OCI-LY3 (cell line): ENCODE measurements around the gene KDR.

Experiments
- H2AFZ ChIP-seq: fragments of 200-600, 300-600 bp; shearing (Covaris generic); 2 replicates; pipeline ENCODE4 v1.6.0; 2014; ENCODE audit warnings: antibody characterized with exemption, low read depth, low read length
- H3K27ac ChIP-seq: fragments of 200-600, 300-600 bp; sonication (generic); 2 replicates; pipeline ENCODE4 v1.5.1; 2014; ENCODE audit warnings: mild to moderate bottlenecking, low read length, moderate library complexity, mixed read lengths
- H3K27me3 ChIP-seq: fragments of 200-600, 300-600 bp; sonication (generic); 2 replicates; pipeline ENCODE4 v1.6.1; 2014; ENCODE audit warnings: low read depth, low read length, mixed read lengths
- H3K36me3 ChIP-seq: fragments of 200-600, 300-600 bp; sonication (generic); replicated peaks from 2 replicates; pipeline ENCODE3; 2014; ENCODE audit warnings: low read depth, low read length, mixed read lengths
- H3K4me1 ChIP-seq: fragments of 300-600, 200-600 bp; sonication (generic); 2 replicates; pipeline ENCODE4 v1.6.1; 2014; ENCODE audit warnings: low read length, mixed read lengths
- H3K4me2 ChIP-seq: fragments of 200-600, 300-600 bp; sonication (generic); 2 replicates; pipeline ENCODE4 v1.6.1; 2014; ENCODE audit warnings: low read length, mixed read lengths
- H3K4me3 ChIP-seq: fragments of 300-600, 200-600 bp; sonication (generic); 2 replicates; pipeline ENCODE4 v1.5.1; 2014; ENCODE audit warnings: antibody characterized with exemption, mild to moderate bottlenecking, low read length, moderate library complexity
- H3K79me2 ChIP-seq: fragments of 300-600, 200-600 bp; shearing (Covaris generic); 2 replicates; pipeline ENCODE4 v1.6.1; 2014; ENCODE audit warnings: mild to moderate bottlenecking, low read length, mixed read lengths
- H3K9ac ChIP-seq: fragments of 300-600, 200-600 bp; shearing (Covaris generic); 2 replicates; pipeline ENCODE4 v1.6.0; 2014; ENCODE audit warnings: mild to moderate bottlenecking, low read length, moderate library complexity
- H3K9me3 ChIP-seq: fragments of 200-600, 300-600 bp; shearing (Covaris generic); 2 replicates; pipeline ENCODE4 v1.6.1; 2014; ENCODE audit warnings: low read length, mixed read lengths; ENCODE audit not compliant: insufficient read depth
- H4K20me1 ChIP-seq: fragments of 200-600, 300-600 bp; sonication (generic); 2 replicates; pipeline ENCODE4 v1.6.1; 2016; ENCODE audit warnings: low read length, mixed read lengths; ENCODE audit not compliant: insufficient read depth
- EZH2phosphoT487 ChIP-seq: fragments of 200-600 bp; shearing (Covaris generic); IDR thresholded peaks from 2 replicates; pipeline ENCODE4 v1.6.1; 2018; ENCODE audit warnings: antibody characterized with exemption, mixed run types, low read depth
- TF ChIP-seq, protein P1 (sequence below): fragments of 200-600, 300-600 bp; sonication (generic); IDR thresholded peaks from 2 replicates; pipeline ENCODE4 v1.5.1; 2014; ENCODE audit warnings: antibody characterized with exemption, low read length, low read depth

Gene KDR

DNA sequence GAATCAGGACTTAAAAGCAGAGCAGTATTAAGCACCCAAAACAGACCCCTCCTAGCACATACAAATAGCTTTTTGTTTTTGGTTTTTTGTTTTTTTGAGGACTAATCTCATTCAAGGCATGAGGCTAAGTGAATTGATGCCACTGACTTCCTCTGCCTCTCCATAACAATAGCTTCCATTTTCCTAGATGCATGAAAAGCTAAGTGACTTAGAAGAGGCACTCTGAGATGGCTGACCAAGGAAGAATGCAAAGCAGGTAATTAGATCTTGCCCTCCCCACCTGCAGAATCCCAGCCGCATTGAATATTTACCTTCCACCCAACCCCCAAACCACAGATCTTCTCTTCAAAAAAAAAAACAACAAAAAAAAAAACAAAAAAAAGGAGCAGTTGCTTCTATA lies 7.4 kb upstream of the KDR start:
- Histone ChIP-seq H4K20me1 (no peaks in the 10 kb centered on the region), H2AFZ (no peak overlapping the region), H3K79me2 (no peaks in the 10 kb centered on the region), H3K27me3 (no peaks in the 10 kb centered on the region), H3K4me3 (no peak overlapping the region), H3K4me1 (no peaks in the 10 kb centered on the region), H3K4me2 (no peak overlapping the region), H3K27ac (no peak overlapping the region), H3K9me3 (no peaks in the 10 kb centered on the region), H3K9ac (no peak overlapping the region), H3K36me3 (no peaks in the 10 kb centered on the region)
- TF ChIP-seq, protein P1, sequence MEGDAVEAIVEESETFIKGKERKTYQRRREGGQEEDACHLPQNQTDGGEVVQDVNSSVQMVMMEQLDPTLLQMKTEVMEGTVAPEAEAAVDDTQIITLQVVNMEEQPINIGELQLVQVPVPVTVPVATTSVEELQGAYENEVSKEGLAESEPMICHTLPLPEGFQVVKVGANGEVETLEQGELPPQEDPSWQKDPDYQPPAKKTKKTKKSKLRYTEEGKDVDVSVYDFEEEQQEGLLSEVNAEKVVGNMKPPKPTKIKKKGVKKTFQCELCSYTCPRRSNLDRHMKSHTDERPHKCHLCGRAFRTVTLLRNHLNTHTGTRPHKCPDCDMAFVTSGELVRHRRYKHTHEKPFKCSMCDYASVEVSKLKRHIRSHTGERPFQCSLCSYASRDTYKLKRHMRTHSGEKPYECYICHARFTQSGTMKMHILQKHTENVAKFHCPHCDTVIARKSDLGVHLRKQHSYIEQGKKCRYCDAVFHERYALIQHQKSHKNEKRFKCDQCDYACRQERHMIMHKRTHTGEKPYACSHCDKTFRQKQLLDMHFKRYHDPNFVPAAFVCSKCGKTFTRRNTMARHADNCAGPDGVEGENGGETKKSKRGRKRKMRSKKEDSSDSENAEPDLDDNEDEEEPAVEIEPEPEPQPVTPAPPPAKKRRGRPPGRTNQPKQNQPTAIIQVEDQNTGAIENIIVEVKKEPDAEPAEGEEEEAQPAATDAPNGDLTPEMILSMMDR: no peak
- no peak for TF ChIP-seq EZH2phosphoT487

DNA sequence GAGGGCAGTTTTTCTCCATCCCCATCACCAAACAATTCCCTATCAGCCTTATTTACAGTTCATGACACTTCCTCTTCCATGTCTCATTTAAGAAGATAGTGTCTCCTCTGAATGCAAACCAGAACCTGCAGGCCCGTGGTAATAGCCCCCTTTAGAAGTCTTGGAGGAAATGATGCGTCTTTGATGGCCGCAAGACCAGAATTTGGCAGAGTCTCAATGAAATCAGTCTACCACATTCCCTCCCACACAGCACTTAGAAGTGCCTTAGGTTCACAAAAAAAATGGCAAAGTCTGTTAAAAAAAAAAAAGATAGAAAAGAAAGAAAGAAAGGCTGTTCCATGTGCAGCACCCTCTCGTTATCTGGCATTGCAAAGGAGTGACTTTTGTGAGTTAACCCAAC lies 2.1 kb upstream of the KDR start:
- Histone ChIP-seq H3K27ac (no peak overlapping the region), H2AFZ (no peak overlapping the region), H3K9me3 (no peaks in the 10 kb centered on the region), H3K36me3 (no peaks in the 10 kb centered on the region), H3K27me3 (no peaks in the 10 kb centered on the region), H3K9ac (no peak overlapping the region), H3K79me2 (no peaks in the 10 kb centered on the region), H4K20me1 (no peaks in the 10 kb centered on the region), H3K4me2 (no peak overlapping the region), H3K4me1 (no peaks in the 10 kb centered on the region), H3K4me3 (no peak overlapping the region)
- TF ChIP-seq, protein P1: no peak
- TF ChIP-seq EZH2phosphoT487: no peak

DNA sequence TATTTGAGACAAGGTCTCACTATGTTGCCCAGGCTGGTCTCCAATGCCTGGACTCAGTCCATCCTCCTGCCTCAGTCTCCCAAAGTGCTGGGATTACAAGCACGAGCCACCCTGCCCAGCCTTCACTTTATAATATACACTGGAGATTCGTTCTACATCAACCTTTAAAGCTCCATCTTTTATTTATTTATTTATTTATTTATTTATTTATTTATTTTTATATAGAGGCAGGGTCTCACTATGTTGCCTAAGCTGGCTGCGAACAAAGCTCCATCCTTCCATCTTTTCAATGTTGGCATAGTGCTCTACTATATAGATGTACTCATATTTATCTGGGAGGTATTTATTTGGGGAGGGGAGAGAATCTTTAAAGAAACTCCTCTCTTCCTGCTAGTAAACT lies 1.7 kb upstream of the KDR start:
- no peak overlapping the region for H3K4me2 ChIP-seq
- no peak overlapping the region for H3K27ac ChIP-seq
- no peak overlapping the region for H2AFZ ChIP-seq
- H3K4me3 ChIP-seq: no peak overlapping the region
- no peaks in the 10 kb centered on the region for H3K79me2 ChIP-seq
- no peaks in the 10 kb centered on the region for H3K36me3 ChIP-seq
- TF ChIP-seq, protein P1: no peak
- no peak for TF ChIP-seq EZH2phosphoT487
- H4K20me1 ChIP-seq: no peaks in the 10 kb centered on the region
- no peak overlapping the region for H3K9ac ChIP-seq
- H3K4me1 ChIP-seq: no peaks in the 10 kb centered on the region
- H3K27me3 ChIP-seq: no peaks in the 10 kb centered on the region
- no peaks in the 10 kb centered on the region for H3K9me3 ChIP-seq

DNA sequence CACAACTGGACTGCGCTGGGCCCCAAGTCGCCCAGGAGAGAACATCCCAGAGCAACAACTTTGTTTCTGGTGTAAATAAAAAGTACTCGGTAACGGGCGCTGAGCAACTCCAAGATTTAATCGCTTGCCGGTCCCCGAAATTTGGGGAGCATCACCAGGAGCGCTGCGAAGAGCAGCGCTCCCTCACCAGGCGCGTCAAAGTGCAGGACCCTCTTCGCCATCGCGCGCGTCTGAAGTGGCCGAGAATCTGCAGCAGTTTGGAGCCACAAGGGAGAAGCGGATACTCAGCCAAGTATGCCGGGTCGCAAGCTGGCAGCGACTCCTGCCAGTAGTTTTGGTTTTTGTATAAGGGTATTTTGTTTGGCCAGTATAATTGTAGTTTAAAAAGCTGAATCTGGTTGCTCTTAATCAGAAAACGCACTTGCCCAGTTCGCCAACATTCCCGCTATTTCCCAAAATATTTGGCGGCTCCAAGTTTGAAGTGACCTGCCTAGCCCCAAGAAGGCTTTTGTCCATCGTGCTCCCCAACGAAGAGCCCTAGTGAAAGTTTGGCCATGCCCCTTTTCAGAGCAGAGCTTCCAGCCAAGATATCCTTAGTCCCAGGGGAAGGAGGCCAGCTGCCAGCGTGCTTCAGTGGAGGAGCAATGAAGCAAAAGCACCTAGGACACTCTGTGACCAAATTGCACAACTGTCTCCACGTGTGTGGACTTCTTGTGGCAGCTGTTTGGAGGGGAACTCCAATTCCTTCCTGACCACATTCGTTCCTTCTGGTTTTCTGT lies 557 bp upstream of the KDR start:
- Histone ChIP-seq H3K4me2 (no peak overlapping the region), H3K4me1 (no peaks in the 10 kb centered on the region), H3K4me3 (no peak overlapping the region), H3K27ac (no peak overlapping the region), H3K9me3 (no peaks in the 10 kb centered on the region), H3K79me2 (no peaks in the 10 kb centered on the region), H3K36me3 (no peaks in the 10 kb centered on the region), H3K27me3 (no peaks in the 10 kb centered on the region), H4K20me1 (no peaks in the 10 kb centered on the region), H3K9ac (no peak overlapping the region), H2AFZ (no peak overlapping the region)
- TF ChIP-seq EZH2phosphoT487: no peak
- TF ChIP-seq, protein P1: no peak
